Measurements from ENCODE around the gene RSF1. TPM values are rescaled to one million over a fixed set of nuclear protein-coding genes. Genes with fewer than 3 reads are reported as not detected.

The RSF1 gene
- total RNA-seq, 1 experiment from 2014 or later = 43.1 TPM

- Histone ChIP-seq H2AFZ (ENCODE audit: low read depth, low read length, poor library complexity, severe bottlenecking) (no peak overlapping the region), H3K27me3 (ENCODE audit: insufficient read depth, low read length) (no peaks in the 10 kb centered on the region), H3K9me2 (ENCODE audit: insufficient read depth) (no peaks in the 10 kb centered on the region), H3K9me3 (ENCODE audit: control insufficient read depth in 1 of 2, insufficient read depth in 1 of 2, low read depth in 1 of 2, low read length in 2 of 2) (no peaks in the 10 kb centered on the region), H3K4me3 (replicated peaks in 1 of 2; ENCODE audit: low read depth in 1 of 2, low read length in 2 of 2) (no peak overlapping the region), H3K79me2 (ENCODE audit: insufficient read depth, low read length) (peaks cover 44% of the 10 kb centered on the region), H3K36me3 (ENCODE audit: control insufficient read depth in 1 of 2, insufficient read depth in 2 of 2, low read length in 2 of 2) (no peaks in the 10 kb centered on the region), H3K9ac (ENCODE audit: low read length) (no peak overlapping the region), H3K4me2 (ENCODE audit: low read length) (no peak overlapping the region), H3K27ac (ENCODE audit: low read depth, low read length) (no peak overlapping the region), H3K4me1 (ENCODE audit: control insufficient read depth in 1 of 2, insufficient read depth in 2 of 2, low read length in 2 of 2) (no peaks in the 10 kb centered on the region), H4K20me1 (ENCODE audit: insufficient read depth) (no peaks in the 10 kb centered on the region)
- BruUV-seq (replicated peaks) = no TSS peak
- DNase-seq (ENCODE audit: low read depth, low spot score) (peak; percentile 19), ATAC-seq (no peak)
- CTCF ChIA-PET = interaction anchor here (0.7 to 1.1 kb wide), 8 partner anchors 218 to 788 kb away, joined by 3 to 10 read pairs (median 4); partner anchors contain the start of gene INTS4
- peak; percentile 62 for TF ChIP-seq RAD21 (IDR thresholded peaks at IDR 0.05; ENCODE audit: low read depth)
- TF ChIP-seq ZFX (IDR thresholded peaks at IDR 0.05) = no peak
- TF ChIP-seq CEBPB (IDR thresholded peaks at IDR 0.05; ENCODE audit: low read depth) = no peak
- no peak for TF ChIP-seq POLR2A (IDR thresholded peaks at IDR 0.05; ENCODE audit: borderline replicate concordance, extremely low read depth, insufficient read depth, insufficient read length)
- peak; percentile 32 to 47 (median 34); a peak in 4 of 6 replicates for TF ChIP-seq CTCF (IDR thresholded peaks at IDR 0.05 in 2 of 3, conservative IDR thresholded peaks at IDR 0.05 in 1 of 3; ENCODE audit: borderline replicate concordance in 1 of 3, insufficient read depth in 1 of 3, low read depth in 2 of 3, low read length in 2 of 3)
- TF ChIP-seq POLR2AphosphoS5 (IDR thresholded peaks at IDR 0.05; ENCODE audit: low read depth, low read length) = no peak
- RAD21 ChIA-PET (ENCODE audit: low non-redundant PET in 1 of 2, low total read pairs in 2 of 2, uncharacterized antibody in 2 of 2, unreplicated experiment in 2 of 2) = no interaction called here
- intact Hi-C loops (cut with micrococcal nuclease) = loop anchor here (1.0 to 5.0 kb wide), 4 partner anchors 41 to 786 kb away; no protein-coding TSS in a partner anchor
- POLR2A ChIA-PET = interaction anchor here (1.0 kb wide), 1 partner anchor 218 kb away, joined by 3 read pairs; the partner anchor contains the start of gene INTS4
Observed at GRCh38 chr11:77776455-77776854, 44.1 kb downstream of the RSF1 start.

- Histone ChIP-seq H3K4me1 (ENCODE audit: control insufficient read depth in 1 of 2, insufficient read depth in 2 of 2, low read length in 2 of 2) (no peaks in the 10 kb centered on the region), H3K27ac (ENCODE audit: low read depth, low read length) (no peak overlapping the region), H3K4me3 (replicated peaks in 1 of 2; ENCODE audit: low read depth in 1 of 2, low read length in 2 of 2) (no peak overlapping the region), H2AFZ (ENCODE audit: low read depth, low read length, poor library complexity, severe bottlenecking) (no peak overlapping the region), H3K9me3 (ENCODE audit: control insufficient read depth in 1 of 2, insufficient read depth in 1 of 2, low read depth in 1 of 2, low read length in 2 of 2) (no peaks in the 10 kb centered on the region), H4K20me1 (ENCODE audit: insufficient read depth) (no peaks in the 10 kb centered on the region), H3K4me2 (ENCODE audit: low read length) (no peak overlapping the region), H3K27me3 (ENCODE audit: insufficient read depth, low read length) (no peaks in the 10 kb centered on the region), H3K9ac (ENCODE audit: low read length) (no peak overlapping the region), H3K36me3 (ENCODE audit: control insufficient read depth in 1 of 2, insufficient read depth in 2 of 2, low read length in 2 of 2) (no peaks in the 10 kb centered on the region), H3K9me2 (ENCODE audit: insufficient read depth) (no peaks in the 10 kb centered on the region), H3K79me2 (ENCODE audit: insufficient read depth, low read length) (peaks cover 48% of the 10 kb centered on the region)
- no TSS peak for BruUV-seq (replicated peaks)
- POLR2A ChIA-PET = interaction anchor here (1.0 kb wide), 1 partner anchor 219 kb away, joined by 3 read pairs; the partner anchor contains the start of gene INTS4
- TF ChIP-seq POLR2AphosphoS5 (IDR thresholded peaks at IDR 0.05; ENCODE audit: low read depth, low read length) (no peak), ELF1 (IDR thresholded peaks at IDR 0.05; ENCODE audit: borderline replicate concordance, low read depth) (no peak), ZFX (IDR thresholded peaks at IDR 0.05) (0 out of 2 replicates have a peak, but pooled peaks have one; percentile 8)
- ATAC-seq (no peak), DNase-seq (ENCODE audit: low read depth, low spot score) (no peak)
- intact Hi-C loops (cut with micrococcal nuclease) = loop anchor here (1.0 to 5.0 kb wide), 4 partner anchors 41 to 786 kb away; no protein-coding TSS in a partner anchor
- CTCF ChIA-PET = interaction anchor here (0.7 to 1.1 kb wide), 8 partner anchors 219 to 788 kb away, joined by 3 to 10 read pairs (median 4); partner anchors contain the start of gene INTS4
- RAD21 ChIA-PET (ENCODE audit: low non-redundant PET in 1 of 2, low total read pairs in 2 of 2, uncharacterized antibody in 2 of 2, unreplicated experiment in 2 of 2) = no interaction called here
Observed at GRCh38 chr11:77775936-77776335, 44.6 kb downstream of the RSF1 start.

All from HCT116 (cell line).